ENCODE measurements around the gene USH1C.

Gene USH1C

GRCh38 chr11:17544181-17544622 is at the start of gene USH1C:
USH1C (minus strand) TSS chr11:17544416; CDS start chr11:17544307, 109 bp downstream.
- DNase-seq: no peak

- DNase-seq: no peak
Measured at GRCh38 chr11:17593466-17594245, 49.4 kb upstream of the USH1C start.

- DNase-seq: no peak
Measured at GRCh38 chr11:17591293-17591692, 47.1 kb upstream of the USH1C start.

- no peak for DNase-seq
Measured at GRCh38 chr11:17590463-17590862, 46.2 kb upstream of the USH1C start.

- DNase-seq: no peak
Measured at GRCh38 chr11:17588721-17589120, 44.5 kb upstream of the USH1C start.

- DNase-seq: no peak
Measured at GRCh38 chr11:17588166-17588565, 44.0 kb upstream of the USH1C start.

GRCh38 chr11:17585911-17586695 is 41.9 kb upstream of the USH1C start:
- no peak for DNase-seq

GRCh38 chr11:17581732-17582053 is 37.5 kb upstream of the USH1C start:
- DNase-seq: no peak

GRCh38 chr11:17581036-17581731 is 37.0 kb upstream of the USH1C start:
- DNase-seq: no peak

GRCh38 chr11:17580271-17580670 is 36.1 kb upstream of the USH1C start:
- no peak for DNase-seq

- no peak for DNase-seq
Measured at GRCh38 chr11:17579451-17579850, 35.2 kb upstream of the USH1C start.

GRCh38 chr11:17578958-17579357 is 34.7 kb upstream of the USH1C start:
- no peak for DNase-seq

GRCh38 chr11:17578296-17578695 is 34.1 kb upstream of the USH1C start:
- no peak for DNase-seq

GRCh38 chr11:17575431-17576425 is 31.5 kb upstream of the USH1C start:
- DNase-seq: no peak

GRCh38 chr11:17574141-17575091 is 30.2 kb upstream of the USH1C start:
- DNase-seq: no peak

- no peak for DNase-seq
Measured at GRCh38 chr11:17573526-17573925, 29.3 kb upstream of the USH1C start.

- DNase-seq: no peak
Measured at GRCh38 chr11:17572791-17573460, 28.7 kb upstream of the USH1C start.

- DNase-seq: no peak
Measured at GRCh38 chr11:17572359-17572690, 28.1 kb upstream of the USH1C start.

- DNase-seq: no peak
Measured at GRCh38 chr11:17571431-17572358, 27.5 kb upstream of the USH1C start.

- DNase-seq: no peak
Measured at GRCh38 chr11:17570034-17570433, 25.8 kb upstream of the USH1C start.
